Activated CD4-positive, alpha-beta T cell treated with anti-CD3 and anti-CD28 coated beads, Interleukin-2, amount 50 U/mL, for 24 hours (primary cell): Measurements from ENCODE around the gene RBBP9.
A peak's percentile ranks its signal among the peaks of the same experiment; 100 is the strongest.
"Not testable (repeated sequence)": the region's sequence is repeated elsewhere in the genome, so short reads cannot be mapped to it uniquely, and the experiment has no call there.

ENCODE experiments used
- DNase-seq, 2 donors: peaks; one replicate each; pipeline ENCODE4 v3.0.0-alpha.2; 2020; ENCODE audit warnings: low read depth in 1 of 2, low spot score in 1 of 2

RBBP9 gene

DNA sequence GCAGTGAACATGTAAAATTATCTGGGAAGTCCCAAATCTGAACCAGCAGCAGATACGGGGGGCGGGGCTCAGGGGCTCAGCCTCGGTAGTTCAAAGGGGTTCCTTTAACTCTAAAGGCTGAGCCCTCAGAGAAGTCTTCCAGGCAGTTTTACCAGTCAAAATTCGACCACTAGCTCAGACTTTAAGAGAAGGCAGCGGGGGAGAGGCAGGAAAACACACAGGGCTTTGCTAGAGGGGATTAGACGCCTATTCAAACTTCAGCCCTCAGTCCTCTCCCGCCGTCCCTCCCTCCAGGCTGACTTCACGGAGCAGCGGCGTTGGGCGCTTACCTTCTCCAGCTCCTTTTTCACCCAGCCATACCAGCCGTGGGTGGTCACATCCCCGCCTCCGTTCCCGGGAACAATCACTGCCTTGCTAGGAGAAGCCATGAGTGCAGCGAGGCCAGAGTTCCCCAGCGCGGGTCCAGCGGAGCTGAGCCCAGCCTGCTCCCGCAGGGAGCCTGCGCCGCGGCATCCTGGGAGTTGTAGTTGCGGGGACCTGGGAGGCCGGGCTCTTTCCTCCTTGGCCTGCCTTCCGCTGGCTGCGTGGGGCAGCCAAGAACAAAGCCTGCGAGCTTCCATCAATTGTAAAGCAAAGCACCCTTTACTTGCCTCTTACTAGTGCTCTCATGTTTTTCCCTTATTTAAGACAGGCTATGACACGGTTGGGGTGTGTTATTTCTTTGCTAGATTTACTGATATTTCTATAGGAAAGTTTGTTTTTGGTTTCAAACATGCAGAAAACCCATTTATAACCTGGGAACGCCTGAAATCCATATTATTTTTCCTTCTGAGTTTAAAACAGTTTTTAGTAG, at the start of gene RBBP9:
Gene RBBP9, minus strand, starts transcription at position 486 of the 853 bp plus-strand sequence. Its CDS starts 58 bp downstream, at position 428.
- peak; percentile 47 to 68 for DNase-seq

DNA sequence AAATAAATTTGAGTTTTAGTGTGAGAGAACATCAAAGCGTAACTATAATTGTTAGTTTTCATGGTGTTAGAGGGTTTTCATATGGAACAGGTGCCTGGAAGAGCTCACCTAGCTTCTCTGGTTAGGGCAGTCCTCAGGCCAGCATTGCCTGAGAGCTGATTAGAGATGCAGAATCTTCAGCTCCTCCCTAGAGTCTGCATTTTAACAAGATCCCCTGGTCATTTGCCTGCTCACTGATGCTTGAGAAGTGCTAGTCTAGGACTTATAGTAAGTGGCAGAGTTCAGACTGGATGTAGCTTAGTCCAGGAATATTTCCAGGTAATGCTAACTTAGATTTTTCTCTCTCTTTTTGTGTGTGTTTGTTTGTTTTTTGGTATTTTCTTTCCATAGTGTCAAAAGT, 48.5 kb upstream of the RBBP9 start:
- no peak for DNase-seq

DNA sequence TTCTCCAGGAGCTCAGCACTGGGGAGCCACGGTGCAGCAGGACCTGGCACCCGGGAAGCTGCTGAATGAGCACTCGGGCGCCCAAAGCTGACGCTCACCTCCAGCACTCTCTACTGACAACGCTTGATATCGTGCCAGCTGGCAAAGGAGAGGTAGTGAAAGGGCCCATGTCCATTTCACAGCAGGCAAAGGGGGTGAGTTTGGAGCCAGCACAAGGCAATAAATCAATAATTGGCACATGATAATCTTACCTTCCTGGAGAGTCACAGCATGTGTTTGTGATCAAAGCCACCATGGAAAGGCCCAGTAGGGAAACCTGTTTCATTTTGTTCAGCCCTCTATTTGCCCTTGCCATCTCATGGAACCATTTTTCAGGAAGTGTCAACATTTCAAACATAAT, 46.9 kb upstream of the RBBP9 start:
- DNase-seq, result no peak

GRCh38 chr20:18543216-18543615, 46.2 kb upstream of the RBBP9 start:
- no peak for DNase-seq

DNA sequence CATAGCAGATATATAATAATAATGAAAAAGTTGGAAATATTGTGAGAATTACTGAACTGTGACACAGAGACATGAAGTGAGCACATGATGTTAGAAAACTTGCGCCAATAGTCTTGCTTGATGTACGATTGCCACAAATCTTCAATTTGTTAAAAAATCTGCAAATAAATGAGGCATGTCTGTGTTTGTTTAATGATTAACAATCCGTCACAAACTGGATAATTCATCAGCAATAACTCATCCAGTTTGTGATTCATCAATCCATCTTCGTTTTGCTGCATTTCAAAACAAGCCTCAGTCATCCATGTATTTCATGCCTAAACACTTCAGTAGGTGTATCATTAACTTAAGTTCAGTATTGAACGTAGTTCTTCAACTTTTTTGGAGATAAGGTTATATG, 44.7 kb upstream of the RBBP9 start:
- DNase-seq, result no peak

- no peak for DNase-seq
Observed at GRCh38 chr20:18537651-18538050, 40.6 kb upstream of the RBBP9 start.

GRCh38 chr20:18533978-18534644, 37.1 kb upstream of the RBBP9 start:
- DNase-seq, result no peak

GRCh38 chr20:18533491-18533890, 36.5 kb upstream of the RBBP9 start:
- DNase-seq, result no peak

DNA sequence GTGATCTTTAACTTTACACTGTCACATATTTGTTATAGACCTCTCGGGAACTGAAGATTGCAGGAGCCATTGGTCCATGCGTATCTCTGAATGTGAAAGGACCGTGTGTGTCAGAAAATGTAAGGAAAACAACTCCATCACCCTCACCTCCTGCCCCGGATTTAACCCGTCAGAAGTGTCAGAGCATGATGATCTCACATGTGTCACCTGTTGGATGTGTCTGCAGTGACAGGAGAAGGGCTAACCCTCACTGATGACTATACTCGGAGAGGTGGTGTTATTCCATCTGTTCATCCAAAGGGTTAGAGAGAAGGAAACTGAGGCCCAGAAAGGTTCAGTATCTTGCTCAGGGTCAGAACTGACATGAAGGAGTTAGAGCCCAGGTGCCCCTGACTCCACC, 35.6 kb upstream of the RBBP9 start:
- DNase-seq, result no peak

DNA sequence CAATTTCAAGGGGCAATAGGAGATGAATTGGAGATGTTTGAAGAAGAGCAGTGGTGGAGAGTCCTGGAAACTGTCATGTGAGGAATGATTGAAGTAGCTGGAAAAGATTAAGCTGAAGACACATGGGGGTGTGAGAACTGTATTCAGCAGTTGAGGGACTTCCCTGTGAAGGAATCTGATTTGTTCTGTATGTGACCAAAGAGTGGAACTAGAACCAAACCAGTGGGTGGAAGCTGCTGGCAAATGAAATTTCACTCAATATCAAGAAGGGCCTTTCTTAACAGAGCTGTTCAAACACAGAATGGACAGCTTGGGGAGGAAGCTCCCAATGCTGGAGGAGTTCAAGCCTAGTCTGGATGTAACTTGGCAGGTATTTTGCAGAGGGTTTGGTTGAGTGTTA, 32.0 kb upstream of the RBBP9 start:
- DNase-seq, result no peak

DNA sequence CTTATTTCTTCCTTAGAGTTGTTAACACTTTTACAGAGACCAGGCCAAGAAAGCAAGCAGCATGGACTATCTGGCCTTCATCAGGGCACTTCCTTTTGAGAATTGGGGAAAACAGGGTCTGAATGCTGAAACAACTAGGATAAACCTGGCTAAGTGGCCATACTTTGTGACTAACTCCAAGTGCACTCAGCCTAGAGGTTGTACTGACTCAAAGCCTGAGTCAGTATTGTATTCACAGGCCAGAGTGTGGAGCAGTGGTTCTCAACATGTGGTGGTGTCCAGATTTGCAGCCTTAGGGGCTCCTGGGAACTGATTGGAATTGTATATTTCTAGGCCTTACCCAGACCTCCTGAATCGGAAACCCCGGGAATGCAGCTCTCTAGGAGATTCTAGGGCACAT, 30.8 kb upstream of the RBBP9 start:
- DNase-seq, result no peak

GRCh38 chr20:18527339-18527738, 30.3 kb upstream of the RBBP9 start:
- no peak for DNase-seq

DNA sequence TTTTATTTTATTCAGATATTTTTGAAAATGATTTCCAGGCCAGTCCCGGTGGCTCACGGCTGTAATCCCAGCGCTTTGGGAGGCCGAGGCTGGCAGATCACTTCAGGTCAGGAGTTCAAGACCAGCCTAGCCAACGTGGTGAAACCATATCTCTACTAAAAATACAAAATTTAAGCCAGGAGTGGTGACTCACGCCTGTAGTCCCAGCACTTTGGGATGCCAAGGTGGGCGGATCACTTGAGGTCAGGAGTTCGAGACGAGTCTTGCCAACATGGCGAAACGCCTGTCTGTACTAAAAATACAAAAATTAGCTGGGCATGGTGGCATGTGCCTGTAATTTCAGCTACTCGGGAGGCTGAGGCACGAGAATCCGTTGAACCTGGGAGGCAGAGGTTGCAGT, 29.7 kb upstream of the RBBP9 start:
- not testable (repeated sequence) for DNase-seq

DNA sequence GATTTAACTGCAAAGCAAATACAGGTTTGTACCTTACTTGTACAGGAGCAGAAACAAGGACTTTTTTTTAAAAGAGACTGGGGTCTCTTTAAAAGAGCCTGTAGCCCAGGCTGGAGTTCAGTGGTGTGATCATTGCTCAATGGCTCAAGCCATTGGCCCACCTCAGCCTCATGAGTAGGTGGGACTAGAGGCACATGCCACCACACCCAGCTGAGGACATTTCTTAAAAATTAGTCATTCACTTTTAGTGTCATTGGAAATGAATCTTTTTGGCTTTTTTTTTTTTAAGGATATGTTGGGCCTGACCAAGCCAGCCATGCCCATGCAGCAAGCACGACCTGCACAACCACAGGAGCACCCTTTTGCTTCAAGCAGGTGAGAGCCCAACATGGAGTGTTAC, 27.6 kb upstream of the RBBP9 start:
- no peak for DNase-seq

DNA sequence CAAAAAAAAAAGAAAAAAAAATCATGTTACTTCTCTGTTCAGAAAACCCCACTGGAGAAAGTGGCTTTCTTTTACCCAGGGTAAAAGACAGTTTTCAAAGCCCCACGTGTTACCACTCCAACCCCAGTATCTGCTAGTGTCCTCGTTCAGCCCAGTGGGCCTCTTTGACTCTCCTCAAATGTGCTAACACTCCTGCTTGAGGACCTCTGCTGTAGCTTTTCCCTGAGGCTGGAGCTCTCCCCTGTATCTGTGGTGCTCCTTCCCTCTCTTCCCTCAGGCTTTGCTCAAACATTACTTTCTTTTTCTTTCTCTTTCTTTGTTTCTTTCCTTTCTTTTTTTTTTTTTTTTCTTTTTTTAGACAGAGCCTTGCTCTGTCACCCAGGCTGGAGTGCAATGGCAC, 26.0 kb upstream of the RBBP9 start:
- DNase-seq, result no peak

DNA sequence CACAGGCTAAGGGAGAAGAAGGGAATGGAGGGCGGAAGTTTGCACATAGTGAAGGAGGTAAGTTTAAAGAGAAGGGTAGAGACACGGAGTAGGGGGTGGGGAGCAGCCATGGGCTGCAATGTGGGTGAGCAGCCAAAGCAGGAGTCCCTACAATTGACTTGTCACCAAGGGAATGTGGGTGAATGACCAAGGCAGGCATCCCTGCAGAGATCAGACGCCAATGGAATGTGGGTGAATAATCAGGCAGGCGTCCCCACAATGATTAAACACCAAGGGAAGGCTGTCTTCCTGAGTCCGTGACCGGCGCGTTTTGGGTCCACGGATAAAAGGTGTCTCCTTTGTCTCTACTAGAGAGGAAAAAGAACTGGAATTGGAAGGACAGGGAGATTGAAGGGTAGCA, 25.0 kb upstream of the RBBP9 start:
- DNase-seq, result not testable (repeated sequence)

GRCh38 chr20:18515973-18516372, 18.9 kb upstream of the RBBP9 start:
- no peak for DNase-seq

GRCh38 chr20:18514127-18514526, 17.1 kb upstream of the RBBP9 start:
- DNase-seq, result no peak

GRCh38 chr20:18513208-18513607, 16.2 kb upstream of the RBBP9 start:
- DNase-seq, result no peak

DNA sequence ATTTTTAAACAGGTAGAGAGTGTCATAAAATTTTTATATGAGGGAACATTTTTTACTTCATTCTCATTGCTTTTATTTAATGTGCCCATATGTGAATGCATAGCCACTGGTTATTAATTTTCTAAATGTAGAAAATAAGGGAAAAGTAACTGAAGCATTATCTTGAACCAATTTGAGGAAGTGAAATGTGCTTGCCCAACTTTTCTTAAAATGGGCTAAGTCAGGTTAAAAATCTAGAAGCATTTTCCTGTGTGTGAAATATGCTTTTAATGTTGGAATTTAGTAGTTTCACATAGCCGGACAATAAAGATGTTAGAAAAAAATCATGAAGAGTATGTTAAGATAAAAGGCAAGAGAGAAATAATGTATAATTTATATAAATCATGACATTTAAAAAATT, 14.5 kb upstream of the RBBP9 start:
- no peak for DNase-seq

DNA sequence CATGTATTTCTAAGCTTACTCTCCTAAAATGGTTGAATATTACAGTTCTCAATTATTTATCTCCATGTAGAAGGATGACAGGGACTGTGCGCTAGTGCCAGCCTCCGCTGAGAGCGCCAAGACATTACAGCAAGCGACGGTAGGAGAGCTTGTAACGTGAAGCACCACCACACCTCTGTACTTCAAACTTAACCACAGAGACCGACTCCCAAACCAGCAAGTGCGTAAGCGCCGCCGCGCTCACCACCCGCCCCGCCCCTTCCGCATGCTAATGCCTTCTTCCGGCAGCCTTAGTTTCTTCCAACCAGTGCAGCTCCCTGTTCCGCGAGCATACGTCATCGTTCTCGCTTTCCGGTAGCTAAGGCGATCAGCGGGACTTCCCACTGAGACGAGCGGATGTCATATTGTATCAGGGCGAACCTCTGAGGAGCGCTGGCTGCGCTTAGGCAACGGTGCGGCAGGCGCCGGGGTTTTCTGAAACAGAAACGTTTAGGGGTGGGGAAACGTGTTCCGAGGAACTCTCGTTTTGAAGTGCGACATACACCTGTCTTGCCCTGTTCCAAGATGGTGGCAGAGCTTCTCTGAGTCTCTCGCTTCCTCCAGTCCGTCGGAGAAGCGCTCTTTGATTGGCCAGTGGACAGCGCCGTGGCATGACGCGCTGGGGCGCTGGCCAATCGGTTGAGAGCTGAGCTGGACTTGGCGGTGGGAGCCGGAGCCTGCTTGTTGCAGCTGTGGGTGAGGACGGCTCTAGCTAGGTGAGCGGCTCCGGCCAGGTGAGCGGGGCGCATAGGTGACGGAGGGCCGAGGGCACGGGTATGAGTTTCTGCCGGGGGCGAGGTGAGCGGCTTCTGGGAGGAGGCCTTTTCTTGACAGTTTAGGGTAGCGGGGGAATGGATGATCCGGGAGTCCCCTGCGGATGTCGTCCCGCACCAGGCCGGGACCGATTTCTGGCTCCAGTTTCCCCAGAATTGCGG, 10.5 kb upstream of the RBBP9 start, which contains the start of gene SEC23B:
Gene SEC23B, plus strand, starts transcription at position 723 of the 974 bp plus-strand sequence. CDS start 2,896 bp downstream, outside the sequence.
- DNase-seq, result peak; percentile 93 to 96
